Right atrium auricular region (tissue), 2 donors: ENCODE data around the gene RASGRP2. TPM values are rescaled to one million over a fixed set of nuclear protein-coding genes. Genes with fewer than 3 reads are reported as not detected.

ENCODE experiments used
- DNase-seq: peaks from one replicate; pipeline ENCODE4 v3.0.0-alpha.2; 2019; ENCODE audit warnings: low spot score
- H3K27ac ChIP-seq, 2 donors: fragments of 200-600 bp; sonication (generic); 1 replicate in 1 of 2; 2 replicates in 1 of 2; pipeline ENCODE4 v1.5.1; 2016 to 2019
- H3K27me3 ChIP-seq, 2 donors: fragments of 200-600 bp; sonication (generic); one replicate each; pipeline versions ENCODE4 v1.5.1 to v1.6.0; 2017 to 2019
- H3K36me3 ChIP-seq: fragments of 200-600 bp; sonication (generic); one replicate; pipeline ENCODE4 v1.5.1; 2016
- H3K4me1 ChIP-seq, 2 donors: fragments of 200-600 bp; sonication (generic); one replicate each; pipeline versions ENCODE4 v1.5.1 to v1.6.0; 2017 to 2019
- H3K4me3 ChIP-seq, 2 donors: fragments of 200-600 bp; sonication (generic); 1 replicate in 1 of 2; 2 replicates in 1 of 2; pipeline ENCODE4 v1.5.1; 2017 to 2019; ENCODE audit warnings: mild to moderate bottlenecking in 1 of 2, moderate library complexity in 1 of 2
- H3K9me3 ChIP-seq, 2 donors: fragments of 200-600 bp; sonication (generic); one replicate each; pipeline ENCODE4 v1.5.1; 2019
- total RNA-seq, 2 donors: library from RNA; depleted of rRNA; stranded (reverse); fragments of >200 nt; gene quantifications; one replicate each; pipeline ENCODE4 v1.1.0, GENCODE V29; 2016
- TF ChIP-seq, protein P1 (sequence below), 2 donors: fragments of 200-600 bp; sonication (generic); IDR thresholded peaks; one replicate each; pipeline ENCODE4 v1.5.1; 2019; ENCODE audit warnings: antibody characterized with exemption in 2 of 2

The RASGRP2 gene
- total RNA-seq, 2 donors from 2014 or later = 28.1 to 30.4 TPM

DNA sequence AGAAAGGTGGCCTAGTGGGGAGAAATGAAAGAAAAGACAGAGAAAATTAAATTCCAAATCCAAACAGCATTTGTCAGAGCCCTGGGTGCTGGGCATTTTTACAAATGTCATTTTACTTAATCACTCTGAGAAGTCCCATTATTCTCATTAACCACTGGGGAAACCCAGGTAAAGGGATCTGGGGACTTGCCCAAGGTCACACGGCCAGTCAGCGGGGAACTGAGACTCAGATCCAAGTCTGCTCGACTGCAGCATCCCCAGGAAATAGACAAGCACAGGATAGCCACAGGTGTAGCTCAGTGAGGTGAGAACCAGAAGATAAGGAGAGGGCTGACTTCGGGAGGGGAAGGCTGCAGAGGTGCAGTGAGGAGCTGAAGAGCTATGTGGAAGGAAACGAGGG, 28.8 kb downstream of the RASGRP2 start:
- Histone ChIP-seq H3K4me1 (peaks cover 0 to 21% of the 10 kb centered on the region in 2 donors), H3K27ac (no peak overlapping the region), H3K4me3 (no peak overlapping the region), H3K9me3 (no peaks in the 10 kb centered on the region), H3K27me3 (peaks cover 22 to 29% of the 10 kb centered on the region in 2 donors), H3K36me3 (no peaks in the 10 kb centered on the region)
- DNase-seq = no peak
- TF ChIP-seq, protein P1, sequence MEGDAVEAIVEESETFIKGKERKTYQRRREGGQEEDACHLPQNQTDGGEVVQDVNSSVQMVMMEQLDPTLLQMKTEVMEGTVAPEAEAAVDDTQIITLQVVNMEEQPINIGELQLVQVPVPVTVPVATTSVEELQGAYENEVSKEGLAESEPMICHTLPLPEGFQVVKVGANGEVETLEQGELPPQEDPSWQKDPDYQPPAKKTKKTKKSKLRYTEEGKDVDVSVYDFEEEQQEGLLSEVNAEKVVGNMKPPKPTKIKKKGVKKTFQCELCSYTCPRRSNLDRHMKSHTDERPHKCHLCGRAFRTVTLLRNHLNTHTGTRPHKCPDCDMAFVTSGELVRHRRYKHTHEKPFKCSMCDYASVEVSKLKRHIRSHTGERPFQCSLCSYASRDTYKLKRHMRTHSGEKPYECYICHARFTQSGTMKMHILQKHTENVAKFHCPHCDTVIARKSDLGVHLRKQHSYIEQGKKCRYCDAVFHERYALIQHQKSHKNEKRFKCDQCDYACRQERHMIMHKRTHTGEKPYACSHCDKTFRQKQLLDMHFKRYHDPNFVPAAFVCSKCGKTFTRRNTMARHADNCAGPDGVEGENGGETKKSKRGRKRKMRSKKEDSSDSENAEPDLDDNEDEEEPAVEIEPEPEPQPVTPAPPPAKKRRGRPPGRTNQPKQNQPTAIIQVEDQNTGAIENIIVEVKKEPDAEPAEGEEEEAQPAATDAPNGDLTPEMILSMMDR (IDR thresholded peaks at IDR 0.05) = no peak

DNA sequence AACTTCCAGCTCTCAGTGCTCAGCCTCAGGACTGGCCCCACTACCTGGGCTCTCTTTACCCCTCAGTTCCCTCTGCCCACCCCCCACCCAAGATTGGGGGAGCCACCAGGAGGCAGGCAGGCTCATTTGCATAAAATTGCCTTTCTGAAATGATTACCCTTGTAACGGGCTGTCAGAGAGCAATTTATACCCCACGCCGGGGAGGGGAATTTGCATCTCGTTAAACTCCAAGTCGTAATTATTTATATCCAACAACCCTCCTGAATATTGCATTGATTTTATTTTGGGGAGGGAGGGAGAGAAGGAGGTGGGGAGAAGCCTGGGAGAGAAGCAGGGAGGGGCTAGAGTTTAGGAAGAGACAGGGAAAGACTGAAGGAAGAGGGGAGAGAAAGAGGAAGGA, 29.3 kb downstream of the RASGRP2 start:
- H3K27me3 ChIP-seq = peaks cover 22 to 29% of the 10 kb centered on the region in 2 donors
- TF ChIP-seq, protein P1 (IDR thresholded peaks at IDR 0.05) = no peak
- no peaks in the 10 kb centered on the region for H3K36me3 ChIP-seq
- peaks cover 0 to 21% of the 10 kb centered on the region in 2 donors for H3K4me1 ChIP-seq
- no peak overlapping the region for H3K4me3 ChIP-seq
- DNase-seq = no peak
- H3K9me3 ChIP-seq = no peaks in the 10 kb centered on the region
- no peak overlapping the region for H3K27ac ChIP-seq

DNA sequence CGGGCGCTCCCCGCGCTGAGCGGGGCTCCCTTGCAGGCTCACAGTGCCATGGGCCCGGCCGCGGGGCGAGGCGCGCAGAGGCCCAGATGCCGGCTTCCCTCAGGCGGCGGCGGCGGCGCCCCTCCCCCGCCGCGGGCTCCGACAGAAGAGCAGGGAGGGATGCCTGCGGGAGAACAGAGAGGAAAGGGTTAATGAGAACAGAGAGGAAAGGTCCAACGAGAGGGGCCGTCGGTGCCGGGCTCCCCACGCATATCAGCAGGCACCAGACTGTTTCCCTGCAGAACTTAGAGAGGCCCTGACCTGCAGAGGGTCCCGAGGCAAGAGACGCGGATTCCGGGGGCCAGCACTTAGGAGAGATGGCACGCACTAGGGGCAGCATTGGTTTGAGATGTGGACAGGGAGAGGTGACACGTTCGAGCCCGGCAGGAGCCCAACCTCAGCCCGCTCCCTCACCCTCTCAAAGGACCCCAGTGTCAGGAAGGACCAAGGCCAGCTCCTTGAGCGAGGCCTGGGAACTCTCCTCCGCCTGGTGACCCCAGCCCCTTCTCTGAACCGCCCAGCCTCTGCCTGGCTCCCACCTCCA, 30.1 kb downstream of the RASGRP2 start:
- Histone ChIP-seq H3K9me3 (no peaks in the 10 kb centered on the region), H3K27ac (no peak overlapping the region), H3K4me3 (no peak overlapping the region), H3K27me3 (peaks cover 22 to 28% of the 10 kb centered on the region in 2 donors), H3K36me3 (no peaks in the 10 kb centered on the region), H3K4me1 (peaks cover 0 to 21% of the 10 kb centered on the region in 2 donors)
- TF ChIP-seq, protein P1 (IDR thresholded peaks at IDR 0.05) = no peak
- DNase-seq = no peak

DNA sequence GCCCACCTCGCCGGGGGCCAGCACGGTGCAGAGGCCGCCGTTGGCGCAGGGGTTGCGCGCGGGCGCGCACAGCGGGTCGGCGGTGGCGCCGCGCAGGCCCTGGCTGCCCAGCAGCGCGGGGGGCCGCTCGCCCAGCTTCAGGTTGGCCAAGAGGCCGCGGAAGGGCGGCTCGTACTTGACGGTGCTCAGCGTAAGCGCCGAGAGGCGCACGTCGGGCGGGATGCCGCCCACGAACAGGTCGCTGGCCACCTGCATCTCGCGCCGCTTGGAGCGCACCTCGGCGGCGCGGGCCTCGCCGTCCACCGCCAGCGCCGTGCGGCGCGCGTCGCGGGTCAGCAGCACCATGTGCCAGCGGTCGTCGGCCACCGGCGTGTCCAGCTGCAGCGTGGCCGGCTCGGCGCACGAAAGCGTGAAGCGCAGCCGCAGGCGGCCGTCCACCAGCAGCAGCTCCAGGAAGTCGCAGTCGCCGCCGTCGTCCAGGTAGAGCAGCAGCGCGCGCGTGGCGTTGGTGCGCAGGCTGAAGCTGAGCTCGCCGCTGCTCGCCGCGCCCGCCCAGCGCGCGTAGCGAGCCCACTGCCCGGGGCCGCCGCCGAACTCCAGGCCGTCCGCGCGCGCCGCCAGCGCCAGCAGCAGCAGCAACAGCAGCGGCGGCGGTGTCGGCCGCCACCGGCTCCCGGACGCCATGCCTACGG, 30.8 kb downstream of the RASGRP2 start:
- DNase-seq = no peak
- no peak overlapping the region for H3K27ac ChIP-seq
- H3K27me3 ChIP-seq = peaks cover 22 to 26% of the 10 kb centered on the region in 2 donors
- H3K36me3 ChIP-seq = no peaks in the 10 kb centered on the region
- H3K9me3 ChIP-seq = no peaks in the 10 kb centered on the region
- H3K4me1 ChIP-seq = peaks cover 0 to 21% of the 10 kb centered on the region in 2 donors
- TF ChIP-seq, protein P1 (IDR thresholded peaks at IDR 0.05) = no peak
- no peak overlapping the region for H3K4me3 ChIP-seq

DNA sequence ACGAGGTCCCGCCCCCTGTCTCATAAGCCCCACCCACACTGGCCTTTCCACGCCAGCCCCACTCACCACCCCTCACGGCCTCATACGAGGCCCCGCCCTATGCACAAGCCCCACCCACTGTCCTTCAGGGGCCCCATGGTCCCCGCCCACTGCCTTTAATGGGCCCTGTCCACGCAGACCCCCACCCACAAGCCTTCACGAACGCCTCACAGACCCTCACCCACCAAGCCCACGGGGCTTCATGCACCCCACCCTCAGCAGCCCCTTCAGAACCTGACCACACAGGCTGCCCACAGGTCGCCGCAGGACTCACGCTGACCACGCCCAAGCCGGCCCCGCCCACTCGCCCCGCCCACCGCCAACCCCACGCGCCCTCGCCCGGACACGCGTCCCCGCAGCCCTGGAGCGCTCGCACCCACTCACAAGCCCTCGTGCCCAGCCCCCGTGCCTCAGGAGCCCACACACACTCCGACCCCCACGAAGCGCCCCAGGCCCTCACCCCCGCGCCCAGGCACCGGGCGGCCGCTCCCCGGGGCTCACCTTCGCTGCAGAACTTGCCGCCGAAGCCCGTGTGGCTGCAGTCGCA, 31.4 kb downstream of the RASGRP2 start:
- Histone ChIP-seq H3K27me3 (peaks cover 22 to 26% of the 10 kb centered on the region in 2 donors), H3K4me3 (no peak overlapping the region), H3K9me3 (no peaks in the 10 kb centered on the region), H3K4me1 (peaks cover 0 to 21% of the 10 kb centered on the region in 2 donors), H3K27ac (no peak overlapping the region), H3K36me3 (no peaks in the 10 kb centered on the region)
- TF ChIP-seq, protein P1 (IDR thresholded peaks at IDR 0.05) = no peak
- no peak for DNase-seq
